HG03432 (cell line): ENCODE measurements around the gene STAT5B.
"Not testable (repeated sequence)": the region's sequence is repeated elsewhere in the genome, so short reads cannot be mapped to it uniquely, and the experiment has no call there.

Experiments used
- ATAC-seq: cut with Tn5 transposase; IDR thresholded peaks from one replicate; pipeline ENCODE4 v1.9.1; 2021; ENCODE audit warnings: mild to moderate bottlenecking, moderate library complexity; ENCODE audit not compliant: unreplicated experiment

The STAT5B gene

GRCh38 chr17:42271006-42271778 lies 5.0 kb downstream of the STAT5B start:
- ATAC-seq = no peak

GRCh38 chr17:42270596-42270995 lies 5.6 kb downstream of the STAT5B start:
- no peak for ATAC-seq

- no peak for ATAC-seq
Measured at GRCh38 chr17:42270170-42270535, 6.0 kb downstream of the STAT5B start.

GRCh38 chr17:42268236-42268635 lies 8.0 kb downstream of the STAT5B start:
- no peak for ATAC-seq

GRCh38 chr17:42266918-42267766 lies 9.0 kb downstream of the STAT5B start:
- no peak for ATAC-seq

GRCh38 chr17:42266462-42266861 lies 9.7 kb downstream of the STAT5B start:
- no peak for ATAC-seq

- not testable (repeated sequence) for ATAC-seq
Measured at GRCh38 chr17:42264366-42264765, 11.8 kb downstream of the STAT5B start.

- no peak for ATAC-seq
Measured at GRCh38 chr17:42260318-42260717, 15.9 kb downstream of the STAT5B start.

GRCh38 chr17:42255445-42255844 lies 20.7 kb downstream of the STAT5B start:
- ATAC-seq = no peak

- no peak for ATAC-seq
Measured at GRCh38 chr17:42253578-42253977, 22.6 kb downstream of the STAT5B start.

- ATAC-seq = no peak
Measured at GRCh38 chr17:42252597-42253550, 23.3 kb downstream of the STAT5B start.

- no peak for ATAC-seq
Measured at GRCh38 chr17:42251115-42251514, 25.1 kb downstream of the STAT5B start.

- ATAC-seq = no peak
Measured at GRCh38 chr17:42249681-42250446, 26.3 kb downstream of the STAT5B start.

- peak; percentile 72 for ATAC-seq
Measured at GRCh38 chr17:42248351-42249179, 27.6 kb downstream of the STAT5B start.

GRCh38 chr17:42247734-42248133 lies 28.5 kb downstream of the STAT5B start:
- no peak for ATAC-seq

- ATAC-seq = no peak
Measured at GRCh38 chr17:42246515-42246914, 29.7 kb downstream of the STAT5B start.

GRCh38 chr17:42245183-42245582 lies 31.0 kb downstream of the STAT5B start:
- not testable (repeated sequence) for ATAC-seq

- not testable (repeated sequence) for ATAC-seq
Measured at GRCh38 chr17:42244116-42244515, 32.1 kb downstream of the STAT5B start.

- no peak for ATAC-seq
Measured at GRCh38 chr17:42243493-42243982, 32.7 kb downstream of the STAT5B start.
